Mesenchymal stem cell (in vitro differentiated cells and primary cell): ENCODE data around the gene ARMC9.
A peak's percentile ranks its signal among the peaks of the same experiment; 100 is the strongest.

Experiments
- DNase-seq: peaks from one replicate; pipeline ENCODE4 v3.0.0-alpha.2; 2013
- H2AFZ ChIP-seq: one replicate; pipeline ENCODE4 v1.6.1; 2013; ENCODE audit warnings: low read depth, mild to moderate bottlenecking, control low read depth, inconsistent platforms, low read length, moderate library complexity
- H2AK5ac ChIP-seq: 2 replicates; pipeline ENCODE4 v1.6.1; 2013; ENCODE audit warnings: low read length, moderate library complexity, mild to moderate bottlenecking, inconsistent platforms; ENCODE audit not compliant: severe bottlenecking
- H2BK120ac ChIP-seq: one replicate; pipeline ENCODE4 v1.6.1; 2013; ENCODE audit warnings: low read depth, mild to moderate bottlenecking, inconsistent platforms, low read length, moderate library complexity
- H2BK12ac ChIP-seq, 2 experiments: one replicate each; pipeline ENCODE4 v1.6.1; 2013; ENCODE audit warnings: inconsistent platforms in 2 of 2, low read length in 2 of 2, mild to moderate bottlenecking in 2 of 2, moderate library complexity in 2 of 2, control low read depth in 1 of 2
- H2BK15ac ChIP-seq: one replicate; pipeline ENCODE4 v1.6.1; 2013; ENCODE audit warnings: mild to moderate bottlenecking, low read depth, inconsistent platforms; ENCODE audit not compliant: poor library complexity, severe bottlenecking
- H2BK5ac ChIP-seq: 2 replicates; pipeline ENCODE4 v1.6.1; 2013; ENCODE audit warnings: low read depth, mild to moderate bottlenecking, low read length, control low read depth, inconsistent platforms; ENCODE audit not compliant: poor library complexity, severe bottlenecking
- H3K14ac ChIP-seq, 2 experiments: one replicate each; pipeline ENCODE4 v1.6.1; 2013; ENCODE audit warnings: inconsistent platforms in 2 of 2, low read length in 2 of 2, control low read depth in 1 of 2, mild to moderate bottlenecking in 1 of 2, moderate library complexity in 1 of 2
- H3K18ac ChIP-seq, 2 experiments: one replicate each; pipeline ENCODE4 v1.6.1; 2013; ENCODE audit warnings: inconsistent platforms in 2 of 2, low read length in 2 of 2, control low read depth in 1 of 2, low read depth in 1 of 2, mild to moderate bottlenecking in 1 of 2
- H3K23ac ChIP-seq, 2 experiments: one replicate each; pipeline ENCODE4 v1.6.1; 2013; ENCODE audit warnings: inconsistent platforms in 2 of 2, low read length in 2 of 2, mild to moderate bottlenecking in 2 of 2, moderate library complexity in 2 of 2, control low read depth in 1 of 2
- H3K27ac ChIP-seq: 2 replicates; pipeline ENCODE4 v1.5.1; 2013; ENCODE audit warnings: mild to moderate bottlenecking, moderate library complexity, low read length, control low read depth, inconsistent platforms; ENCODE audit not compliant: poor library complexity, severe bottlenecking
- H3K27me3 ChIP-seq, 2 experiments: 2 replicates each; pipeline versions ENCODE4 v1.6.1 to v1.7.0; 2013; ENCODE audit warnings: low read length in 2 of 2, mild to moderate bottlenecking in 2 of 2, moderate library complexity in 2 of 2, control low read depth in 1 of 2, inconsistent platforms in 1 of 2; ENCODE audit not compliant: control insufficient read depth in 1 of 2, insufficient read depth in 1 of 2
- H3K36me3 ChIP-seq, 2 experiments: 2 replicates each; pipeline versions ENCODE4 v1.6.1 to v1.7.0; 2013; ENCODE audit warnings: low read length in 2 of 2, control low read depth in 1 of 2, inconsistent platforms in 1 of 2, low read depth in 1 of 2, mild to moderate bottlenecking in 1 of 2; ENCODE audit not compliant: insufficient read depth in 2 of 2, control insufficient read depth in 1 of 2
- H3K4ac ChIP-seq, 2 experiments: one replicate each; pipeline ENCODE4 v1.6.1; 2013; ENCODE audit warnings: inconsistent platforms in 2 of 2, low read length in 2 of 2, mild to moderate bottlenecking in 2 of 2, moderate library complexity in 2 of 2, control low read depth in 1 of 2, low read depth in 1 of 2
- H3K4me1 ChIP-seq: 2 replicates; pipeline ENCODE4 v1.6.1; 2013; ENCODE audit warnings: low read depth, low read length, control low read depth; ENCODE audit not compliant: control insufficient read depth, insufficient read depth
- H3K4me2 ChIP-seq: 2 replicates; pipeline ENCODE4 v1.6.1; 2013; ENCODE audit warnings: low read length, mild to moderate bottlenecking, inconsistent platforms; ENCODE audit not compliant: poor library complexity, severe bottlenecking
- H3K4me3 ChIP-seq, 2 experiments: 2 replicates each; pipeline versions ENCODE4 v1.5.1 to v1.7.0; 2013; ENCODE audit warnings: low read length in 2 of 2, mild to moderate bottlenecking in 2 of 2, control low read depth in 1 of 2, low read depth in 1 of 2; ENCODE audit not compliant: insufficient read depth in 1 of 2
- H3K79me1 ChIP-seq: replicated peaks from 2 replicates; pipeline ENCODE4 v1.6.1; 2013; ENCODE audit warnings: mild to moderate bottlenecking, control low read depth, low read length, inconsistent platforms; ENCODE audit not compliant: poor library complexity, severe bottlenecking
- H3K9ac ChIP-seq: 2 replicates; pipeline ENCODE4 v1.7.0; 2013; ENCODE audit warnings: mild to moderate bottlenecking, low read length, moderate library complexity
- H3K9me3 ChIP-seq: 2 replicates; pipeline ENCODE4 v1.7.0; 2013; ENCODE audit warnings: mild to moderate bottlenecking, low read length; ENCODE audit not compliant: control insufficient read depth
- H4K8ac ChIP-seq: one replicate; pipeline ENCODE4 v1.6.1; 2013; ENCODE audit warnings: inconsistent platforms, mild to moderate bottlenecking, low read length, moderate library complexity
- H4K91ac ChIP-seq: one replicate; pipeline ENCODE4 v1.6.1; 2013; ENCODE audit warnings: mild to moderate bottlenecking, low read length, inconsistent platforms
- WGBS: methylation state at CpG from one replicate; pipeline ENCODE4 v1.1.7; 2013; ENCODE audit warnings: mixed read lengths; 5-methylcytosine and 5-hydroxymethylcytosine counted together

Gene ARMC9

GRCh38 chr2:231211486-231211885 is 13.1 kb downstream of the ARMC9 start:
- H3K27ac ChIP-seq, result no peak overlapping the region
- H3K27me3 ChIP-seq, result no peaks in the 10 kb centered on the region
- H4K91ac ChIP-seq, result no peak overlapping the region
- H2BK15ac ChIP-seq, result no peak overlapping the region
- H3K4me3 ChIP-seq, result no peak overlapping the region
- DNase-seq, result no peak
- no CpG with 5 or more reads among the region's 2 CpGs for WGBS
- H3K79me1 ChIP-seq, result peaks cover 33% of the 10 kb centered on the region
- H3K9ac ChIP-seq, result no peak overlapping the region
- no peak overlapping the region for H2AFZ ChIP-seq
- H3K4ac ChIP-seq, result no peak overlapping the region
- H3K14ac ChIP-seq, result no peak overlapping the region
- H3K23ac ChIP-seq, result no peak overlapping the region
- no peak overlapping the region for H4K8ac ChIP-seq
- H2AK5ac ChIP-seq, result no peak overlapping the region
- H3K4me1 ChIP-seq, result peaks cover 5% of the 10 kb centered on the region
- H3K4me2 ChIP-seq, result no peak overlapping the region
- no peak overlapping the region for H2BK5ac ChIP-seq
- H3K9me3 ChIP-seq, result no peaks in the 10 kb centered on the region
- peaks cover 54 to 92% of the 10 kb centered on the region in 2 experiments for H3K36me3 ChIP-seq
- no peak overlapping the region for H2BK120ac ChIP-seq
- H2BK12ac ChIP-seq, result no peak overlapping the region
- no peak overlapping the region for H3K18ac ChIP-seq

- H3K79me1 ChIP-seq, result peaks cover 25% of the 10 kb centered on the region
- H3K14ac ChIP-seq, result no peak overlapping the region
- H4K91ac ChIP-seq, result no peak overlapping the region
- no peak overlapping the region for H4K8ac ChIP-seq
- H3K4me2 ChIP-seq, result no peak overlapping the region
- H2BK12ac ChIP-seq, result no peak overlapping the region
- H2AK5ac ChIP-seq, result no peak overlapping the region
- WGBS, result 97% methylated on average over 6 of the region's 6 CpGs
- H3K23ac ChIP-seq, result no peak overlapping the region
- no peak overlapping the region for H2BK15ac ChIP-seq
- H3K4me1 ChIP-seq, result peaks cover 5% of the 10 kb centered on the region
- no peak overlapping the region for H3K4me3 ChIP-seq
- H3K9ac ChIP-seq, result no peak overlapping the region
- H3K27me3 ChIP-seq, result no peaks in the 10 kb centered on the region
- no peak overlapping the region for H3K4ac ChIP-seq
- H2BK5ac ChIP-seq, result no peak overlapping the region
- DNase-seq, result no peak
- no peaks in the 10 kb centered on the region for H3K9me3 ChIP-seq
- no peak overlapping the region for H3K18ac ChIP-seq
- peak overlapping the region; percentile 5 for H3K27ac ChIP-seq
- H2AFZ ChIP-seq, result no peak overlapping the region
- peaks cover 48 to 95% of the 10 kb centered on the region in 2 experiments for H3K36me3 ChIP-seq
- no peak overlapping the region for H2BK120ac ChIP-seq
Observed at GRCh38 chr2:231212329-231212845, 14.0 kb downstream of the ARMC9 start.

GRCh38 chr2:231213931-231214642 is 15.7 kb downstream of the ARMC9 start:
- 100% methylated on average over 6 of the region's 6 CpGs for WGBS
- Histone ChIP-seq H3K14ac (no peak overlapping the region), H2AK5ac (no peak overlapping the region), H2AFZ (no peak overlapping the region), H3K4me2 (no peak overlapping the region), H4K8ac (no peak overlapping the region), H2BK15ac (no peak overlapping the region), H3K18ac (no peak overlapping the region), H3K4ac (no peak overlapping the region), H3K9me3 (no peaks in the 10 kb centered on the region), H3K4me3 (no peak overlapping the region), H2BK120ac (no peak overlapping the region), H3K27me3 (no peaks in the 10 kb centered on the region), H3K23ac (no peak overlapping the region), H2BK5ac (no peak overlapping the region), H3K4me1 (peaks cover 4% of the 10 kb centered on the region), H3K27ac (no peak overlapping the region), H3K36me3 (peaks cover 45 to 95% of the 10 kb centered on the region in 2 experiments), H4K91ac (peak overlapping the region; percentile 46), H3K9ac (no peak overlapping the region), H3K79me1 (peaks cover 22% of the 10 kb centered on the region), H2BK12ac (no peak overlapping the region)
- no peak for DNase-seq

- Histone ChIP-seq H3K4ac (no peak overlapping the region), H3K9ac (no peak overlapping the region), H3K9me3 (no peaks in the 10 kb centered on the region), H2BK15ac (no peak overlapping the region), H2AK5ac (no peak overlapping the region), H3K18ac (no peak overlapping the region), H2BK5ac (no peak overlapping the region), H3K4me2 (no peak overlapping the region), H3K23ac (no peak overlapping the region), H3K4me3 (no peak overlapping the region), H3K36me3 (peaks cover 33 to 97% of the 10 kb centered on the region in 2 experiments), H2AFZ (no peak overlapping the region), H2BK120ac (no peak overlapping the region), H3K27ac (no peak overlapping the region), H3K4me1 (peaks cover 3% of the 10 kb centered on the region), H4K8ac (no peak overlapping the region), H4K91ac (no peak overlapping the region), H3K14ac (no peak overlapping the region), H2BK12ac (no peak overlapping the region), H3K27me3 (no peaks in the 10 kb centered on the region), H3K79me1 (peaks cover 18% of the 10 kb centered on the region)
- WGBS, result 94% methylated on average over 2 of the region's 3 CpGs
- no peak for DNase-seq
Observed at GRCh38 chr2:231218366-231218765, 19.9 kb downstream of the ARMC9 start.
